Measurements from ENCODE around the gene IER2. TPM values are rescaled to one million over a fixed set of nuclear protein-coding genes. Genes with fewer than 3 reads are reported as not detected.

Gene IER2
- total RNA-seq, 1 experiment from 2014 or later = 61.1 TPM

- DNase-seq (ENCODE audit: low spot score) = peak; percentile 30
Observed at GRCh38 chr19:13118424-13119193, 31.6 kb upstream of the IER2 start.

GRCh38 chr19:13119627-13120026 lies 30.6 kb upstream of the IER2 start:
- no peak for DNase-seq (ENCODE audit: low spot score)

GRCh38 chr19:13120031-13120430 lies 30.2 kb upstream of the IER2 start:
- DNase-seq (ENCODE audit: low spot score) = no peak

GRCh38 chr19:13120817-13121216 lies 29.4 kb upstream of the IER2 start:
- DNase-seq (ENCODE audit: low spot score) = no peak

GRCh38 chr19:13121551-13122274 lies 28.5 kb upstream of the IER2 start:
- no peak for DNase-seq (ENCODE audit: low spot score)

- DNase-seq (ENCODE audit: low spot score) = no peak
Observed at GRCh38 chr19:13122275-13122878, 27.8 kb upstream of the IER2 start.

- DNase-seq (ENCODE audit: low spot score) = no peak
Observed at GRCh38 chr19:13122980-13123957, 26.9 kb upstream of the IER2 start.

- DNase-seq (ENCODE audit: low spot score) = no peak
Observed at GRCh38 chr19:13127051-13127450, 23.2 kb upstream of the IER2 start.

GRCh38 chr19:13127811-13128575 lies 22.2 kb upstream of the IER2 start:
- DNase-seq (ENCODE audit: low spot score) = no peak

- DNase-seq (ENCODE audit: low spot score) = no peak
Observed at GRCh38 chr19:13128583-13128982, 21.6 kb upstream of the IER2 start.

GRCh38 chr19:13129384-13129783 lies 20.8 kb upstream of the IER2 start:
- DNase-seq (ENCODE audit: low spot score) = no peak

- DNase-seq (ENCODE audit: low spot score) = no peak
Observed at GRCh38 chr19:13130886-13131490, 19.2 kb upstream of the IER2 start.

- DNase-seq (ENCODE audit: low spot score) = no peak
Observed at GRCh38 chr19:13132471-13133180, 17.6 kb upstream of the IER2 start.

- DNase-seq (ENCODE audit: low spot score) = no peak
Observed at GRCh38 chr19:13133241-13133870, 16.9 kb upstream of the IER2 start.

- no peak for DNase-seq (ENCODE audit: low spot score)
Observed at GRCh38 chr19:13134626-13135025, 15.6 kb upstream of the IER2 start.

- no peak for DNase-seq (ENCODE audit: low spot score)
Observed at GRCh38 chr19:13135068-13136062, 14.8 kb upstream of the IER2 start.

- no peak for DNase-seq (ENCODE audit: low spot score)
Observed at GRCh38 chr19:13137290-13137794, 12.9 kb upstream of the IER2 start.

All from A172 (cell line).